Stimulated activated CD8-positive, alpha-beta memory T cell treated with anti-CD3 and anti-CD28 coated beads, Interleukin-12 subunit alpha, Interleukin-12 subunit beta, amount 100 ng/mL, for 1 hour (primary cell): ENCODE data around the gene EFCAB14.
"Not testable (repeated sequence)": the region's sequence is repeated elsewhere in the genome, so short reads cannot be mapped to it uniquely, and the experiment has no call there.

Experiments used
- DNase-seq: peaks from one replicate; pipeline ENCODE4 v3.0.0-alpha.2; 2020; ENCODE audit warnings: low read depth

EFCAB14 gene

DNA sequence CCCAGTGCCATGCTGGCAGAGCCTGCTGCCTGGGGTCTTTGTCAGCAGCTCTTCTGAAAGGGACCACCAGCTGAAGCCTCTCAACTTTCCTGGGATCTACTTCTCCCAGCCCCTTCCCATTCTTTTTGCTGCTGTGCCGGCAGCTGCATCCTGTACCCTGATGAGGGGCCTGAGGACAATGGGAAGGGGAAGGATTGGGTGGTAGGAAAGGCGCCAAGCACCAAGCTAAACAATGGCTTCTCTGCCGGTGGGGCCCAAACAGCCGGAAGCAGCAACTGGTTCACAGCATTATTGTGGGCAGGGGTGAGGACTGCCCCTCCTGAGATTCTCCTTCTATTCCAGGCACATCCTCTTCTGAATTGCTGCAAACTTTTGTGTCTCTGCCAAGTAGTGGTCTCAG, 5.0 kb upstream of the EFCAB14 start:
- DNase-seq = no peak

DNA sequence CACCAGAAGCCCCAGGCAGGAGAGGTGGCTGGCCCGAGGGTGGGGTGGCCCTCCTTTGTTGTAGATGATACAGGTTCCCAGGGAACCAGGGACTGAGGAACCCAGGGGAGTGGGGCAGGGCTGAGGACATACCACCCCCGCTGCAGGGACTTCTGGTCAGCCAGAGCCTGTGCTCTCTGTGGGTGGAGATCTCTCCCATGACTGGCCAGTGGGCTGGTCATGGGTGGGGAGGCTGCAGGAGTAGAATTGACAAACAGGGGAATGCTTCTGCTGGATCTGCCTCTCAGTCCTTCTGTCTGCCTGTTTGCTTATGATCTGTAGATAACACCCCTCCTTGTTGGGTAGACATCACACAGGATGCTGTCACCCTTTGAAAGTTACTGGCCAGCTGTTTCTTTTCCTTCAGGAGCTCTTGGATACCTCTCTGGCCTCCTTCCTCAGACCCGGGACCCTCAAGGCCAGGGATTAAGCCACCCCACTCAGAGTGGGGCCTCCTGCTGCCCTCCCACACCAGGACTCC, 2.8 kb upstream of the EFCAB14 start:
- DNase-seq = no peak

DNA sequence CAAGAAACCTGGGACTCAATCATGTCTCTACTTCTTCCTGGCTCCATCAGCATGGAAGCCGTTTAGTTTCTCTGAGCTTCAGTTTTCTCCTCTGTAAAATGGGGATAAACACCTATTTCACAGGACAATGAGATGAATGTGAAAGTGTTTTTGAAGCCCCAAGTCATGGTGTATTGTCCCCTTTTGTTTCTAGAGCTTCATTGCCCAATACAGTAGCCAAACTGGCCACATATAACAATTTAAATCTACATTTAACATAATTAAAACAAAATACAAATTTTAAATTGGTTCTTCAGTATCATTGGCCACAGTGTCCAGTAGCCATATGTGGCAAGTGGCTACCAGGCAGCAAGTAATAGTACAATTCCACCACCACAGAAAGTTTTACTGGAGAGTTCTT, 2.3 kb upstream of the EFCAB14 start:
- no peak for DNase-seq

DNA sequence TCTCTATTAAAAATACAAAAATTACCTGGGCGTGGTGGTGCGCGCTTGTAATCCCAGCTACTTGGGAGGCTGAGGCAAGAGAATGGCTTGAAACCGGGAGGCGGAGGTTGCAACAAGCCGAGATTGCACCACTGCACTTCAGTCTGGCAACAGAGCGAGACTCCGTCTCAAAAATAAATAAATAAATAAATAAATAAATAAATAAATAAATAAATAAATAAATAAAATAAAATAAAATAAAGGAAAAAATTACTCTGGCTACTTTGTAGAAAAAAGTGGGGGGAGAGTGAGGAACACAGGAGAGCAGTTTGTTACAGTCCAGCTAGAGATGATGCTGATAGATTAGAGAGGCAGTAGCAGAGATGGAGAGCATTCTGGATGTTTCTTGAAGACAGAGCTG, 1.4 kb upstream of the EFCAB14 start:
- DNase-seq = not testable (repeated sequence)

DNA sequence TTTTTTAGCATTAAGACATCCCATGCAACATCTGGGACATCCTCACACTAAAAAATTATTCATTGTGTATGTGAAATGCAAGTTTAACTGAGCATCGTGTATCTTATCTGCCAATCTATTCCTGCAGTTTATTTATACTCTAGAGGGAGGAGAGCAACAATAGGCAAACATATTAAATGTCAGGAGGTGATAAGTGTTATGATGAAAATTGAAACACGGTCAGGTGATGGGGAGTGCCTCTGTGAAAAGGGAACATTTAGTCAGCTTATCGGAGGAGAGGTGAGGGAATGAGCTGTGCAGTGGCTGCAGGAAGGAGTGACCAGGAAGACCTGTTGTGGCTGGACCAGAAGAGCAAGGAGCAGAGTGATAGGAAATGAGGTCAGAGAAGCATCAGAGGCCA, 775 bp upstream of the EFCAB14 start:
- DNase-seq = no peak

DNA sequence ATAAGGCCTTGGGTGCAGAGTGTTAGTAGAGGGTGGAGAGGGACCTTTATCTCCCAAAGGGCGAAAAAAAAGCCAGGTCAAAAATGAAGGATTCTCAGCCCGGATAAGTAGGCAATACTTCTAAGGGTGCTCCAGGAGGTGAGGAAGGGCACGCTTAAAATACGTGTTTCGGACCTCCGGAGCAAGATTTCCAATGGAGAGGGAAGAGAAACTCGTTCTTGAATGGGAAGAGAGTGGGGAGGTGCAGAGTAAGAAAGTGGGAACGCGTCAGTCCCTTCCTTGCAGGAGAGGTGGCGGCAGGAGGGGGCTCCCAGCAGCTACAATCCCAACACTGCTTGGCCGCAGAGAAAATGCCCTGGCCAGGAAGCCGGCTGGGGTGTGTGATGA, 581 bp downstream of the EFCAB14 start:
- no peak for DNase-seq

DNA sequence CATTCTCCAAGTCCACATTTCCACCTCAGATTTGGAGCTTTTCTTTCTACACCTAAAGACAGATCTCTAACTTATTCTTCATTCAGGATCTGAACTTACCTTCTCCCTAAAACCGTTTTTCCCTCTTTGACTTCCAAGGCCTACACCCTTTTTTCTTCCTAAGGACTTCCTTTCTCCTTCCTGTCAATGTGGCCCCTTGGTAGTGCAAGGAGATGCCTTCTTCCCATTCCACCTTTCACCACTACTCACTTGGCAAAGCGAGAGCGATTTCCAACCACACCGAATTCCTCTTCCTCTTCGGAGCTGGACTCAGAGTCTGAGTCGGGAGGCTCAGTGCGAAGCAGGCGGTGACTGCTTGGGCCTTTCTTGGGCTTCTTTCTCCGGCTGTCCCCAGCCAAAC, 1.3 kb downstream of the EFCAB14 start:
- no peak for DNase-seq

DNA sequence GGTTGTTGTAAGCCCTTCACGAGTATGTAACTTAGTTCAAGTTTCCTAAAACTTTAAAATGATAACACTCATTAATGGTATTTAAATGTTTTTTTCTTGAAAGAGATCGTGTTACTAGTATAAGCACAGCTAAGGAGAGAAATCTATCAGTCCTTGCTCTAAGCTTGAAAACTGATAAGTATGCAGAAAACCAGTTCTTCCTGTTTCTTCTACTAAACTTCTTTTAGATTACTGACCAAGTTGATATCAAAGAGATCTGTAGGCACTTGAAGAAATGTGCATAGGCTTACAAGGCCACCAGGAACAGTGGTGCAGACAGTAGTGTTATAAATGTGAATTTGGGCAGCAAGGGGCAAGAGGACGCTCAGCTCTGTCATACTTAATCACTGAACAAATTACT, 3.9 kb downstream of the EFCAB14 start:
- no peak for DNase-seq

DNA sequence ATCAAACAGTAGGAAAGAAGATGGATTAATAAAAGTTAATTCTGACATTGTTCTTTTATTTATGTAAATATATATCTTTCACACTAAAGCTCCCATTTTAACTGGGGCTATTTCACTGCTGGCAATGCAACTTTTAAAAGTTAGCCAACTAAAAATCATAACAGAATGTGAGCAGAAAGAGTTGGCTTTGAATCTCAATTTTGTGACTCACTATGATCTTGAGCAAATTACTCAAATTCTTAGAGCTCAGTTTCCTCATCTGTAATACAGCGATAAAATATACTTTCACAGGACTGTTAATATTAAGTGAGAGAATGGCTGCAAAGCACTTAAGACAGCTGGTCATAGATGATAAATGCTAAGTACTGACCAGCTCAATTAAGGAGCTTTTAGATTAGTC, 10.8 kb downstream of the EFCAB14 start:
- DNase-seq = no peak

DNA sequence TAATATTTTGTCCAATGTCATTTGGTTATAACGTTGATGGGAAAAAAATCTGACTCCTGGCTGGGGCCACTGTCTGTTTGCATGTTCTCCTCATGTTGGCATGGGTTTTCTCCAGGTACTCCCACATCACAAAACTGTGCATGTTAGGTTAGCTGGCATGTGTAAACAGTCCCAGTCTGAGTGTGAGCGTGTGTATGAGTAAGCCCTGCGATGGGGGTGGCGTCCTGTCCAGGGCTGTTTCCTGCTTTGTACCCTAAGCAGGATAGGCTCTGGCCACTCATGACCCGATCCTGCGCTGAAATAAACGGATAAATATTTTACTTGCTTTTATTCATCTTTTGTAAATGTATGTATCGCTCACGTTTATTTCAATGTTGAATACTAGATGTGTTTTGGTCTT, 13.5 kb downstream of the EFCAB14 start:
- no peak for DNase-seq

DNA sequence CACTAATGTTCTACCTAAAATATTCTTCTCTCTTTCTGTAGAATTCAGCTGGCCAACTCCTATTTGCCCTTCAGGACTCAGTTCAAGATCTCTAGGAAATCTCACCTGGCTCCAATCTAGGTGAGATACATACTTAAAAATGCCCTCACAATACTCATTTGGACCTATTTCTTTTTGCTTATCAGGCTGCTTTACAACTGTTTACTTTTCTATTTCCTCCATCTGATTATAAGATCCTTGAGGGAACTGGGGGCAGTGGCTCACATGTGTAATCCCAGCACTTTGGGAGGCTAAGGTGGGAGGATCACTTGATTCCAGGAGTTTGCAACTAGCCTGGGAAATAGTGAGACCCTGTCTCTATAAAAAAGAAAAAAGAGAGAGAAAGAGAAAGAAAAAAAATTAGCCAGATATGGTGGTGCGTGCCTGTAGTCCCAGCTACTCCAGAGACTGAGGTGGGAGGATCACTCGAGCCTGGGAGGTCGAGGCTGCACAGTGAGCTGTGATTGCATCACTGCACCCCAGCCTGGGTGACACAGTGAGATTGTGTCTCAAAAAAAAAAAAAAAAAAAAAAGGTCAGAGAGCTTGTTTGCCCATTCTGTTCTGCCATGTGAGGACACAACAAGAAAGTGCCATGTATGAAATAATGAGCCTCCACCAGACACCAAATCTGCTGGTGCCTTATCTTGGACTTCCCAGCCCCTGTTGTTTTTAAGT, 14.8 kb downstream of the EFCAB14 start:
- no peak for DNase-seq

DNA sequence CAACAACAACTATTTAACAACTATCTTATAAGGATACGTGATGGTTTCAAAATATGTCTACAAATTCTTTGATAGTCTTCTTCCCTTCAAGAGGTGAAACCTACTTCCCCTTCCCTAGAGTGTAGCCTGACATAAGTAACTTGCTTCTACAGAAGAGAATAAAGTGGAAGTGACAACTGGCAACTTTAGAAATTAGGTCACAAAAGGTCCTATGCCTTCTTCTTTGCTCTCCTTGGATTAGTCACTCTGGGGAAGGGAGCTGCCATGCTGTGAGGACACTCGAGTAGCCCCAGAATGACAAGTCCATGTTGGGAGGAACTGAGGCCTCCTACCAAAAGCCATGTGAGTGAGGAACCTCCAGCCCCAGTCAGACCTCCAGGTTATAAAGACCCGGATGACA, 19.2 kb downstream of the EFCAB14 start:
- DNase-seq = no peak

DNA sequence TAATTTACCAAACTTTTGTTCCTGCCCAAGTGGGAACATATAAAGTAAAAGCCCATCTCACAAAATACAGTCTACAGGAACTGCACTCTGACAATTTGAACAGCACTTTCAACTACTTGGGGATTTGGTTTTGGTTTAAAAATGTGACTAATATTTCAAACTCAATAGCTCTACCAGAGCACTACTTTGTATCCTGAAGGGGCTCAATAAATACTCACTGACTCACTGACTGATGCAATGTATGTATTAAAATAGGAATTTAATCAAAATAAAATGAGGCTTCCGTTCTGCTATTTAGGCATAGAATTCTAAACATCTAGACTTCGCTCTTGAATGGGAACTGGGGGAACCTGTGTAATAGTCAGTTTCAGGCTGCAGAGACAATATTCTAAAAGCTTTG, 21.9 kb downstream of the EFCAB14 start:
- DNase-seq = no peak

DNA sequence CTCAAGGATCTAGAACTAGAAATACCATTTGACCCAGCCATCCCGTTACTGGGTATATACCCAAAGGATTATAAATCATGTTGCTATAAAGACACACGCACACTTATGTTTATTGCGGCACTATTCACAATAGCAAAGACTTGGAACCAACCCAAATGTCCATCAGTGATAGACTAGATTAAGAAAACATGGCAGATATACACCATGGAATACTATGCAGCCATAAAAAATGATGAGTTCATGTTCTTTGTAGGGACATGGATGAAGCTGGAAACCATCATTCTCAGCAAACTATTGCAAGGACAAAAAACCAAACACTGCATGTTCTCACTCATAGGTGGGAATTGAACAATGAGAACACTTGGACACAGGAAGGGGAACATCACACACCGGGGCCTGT, 24.2 kb downstream of the EFCAB14 start:
- DNase-seq = not testable (repeated sequence)

DNA sequence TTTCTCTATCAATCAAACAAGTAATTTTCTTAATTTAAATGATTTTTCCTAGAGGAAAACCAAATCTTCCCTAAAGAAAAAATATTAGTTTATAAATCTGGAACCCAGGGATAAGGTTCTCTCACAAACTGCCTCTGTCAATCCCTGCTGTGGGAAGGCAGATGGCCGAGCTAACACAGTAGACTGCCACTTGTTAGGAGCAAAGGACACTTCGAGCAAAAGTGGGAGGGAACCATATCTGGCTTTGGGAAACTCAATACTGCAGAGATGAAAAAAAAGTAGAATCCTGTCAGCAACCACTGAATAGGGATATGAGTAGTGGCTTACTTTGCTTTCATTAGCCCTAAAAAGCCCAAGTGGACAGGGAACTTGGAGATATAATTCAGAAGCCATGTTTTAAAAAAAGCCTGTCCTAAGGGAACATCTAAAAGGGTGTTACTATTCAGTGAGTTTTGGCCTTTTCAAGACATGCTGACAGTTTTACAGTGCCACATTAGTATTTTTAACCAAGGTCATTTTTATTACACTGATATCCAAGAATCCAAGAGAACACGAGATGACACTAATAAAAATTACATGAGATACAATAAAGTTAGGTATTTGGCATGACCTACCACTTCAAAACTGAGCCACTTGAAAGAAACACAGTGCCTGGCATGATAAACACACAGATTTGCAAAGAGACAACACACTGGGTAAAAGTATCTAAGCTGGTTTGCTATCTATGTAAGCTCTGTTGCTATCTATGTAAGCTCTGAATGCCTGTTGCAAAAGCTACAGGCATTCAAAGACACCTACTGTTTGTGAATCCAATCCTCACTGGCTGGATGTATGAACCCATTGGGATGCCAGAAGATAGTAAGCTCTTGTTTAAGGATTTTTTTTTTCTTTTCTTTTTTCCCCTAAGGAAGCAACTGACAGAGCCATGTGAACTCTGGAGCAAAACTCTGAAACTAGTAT, 25.8 kb downstream of the EFCAB14 start:
- DNase-seq = no peak

DNA sequence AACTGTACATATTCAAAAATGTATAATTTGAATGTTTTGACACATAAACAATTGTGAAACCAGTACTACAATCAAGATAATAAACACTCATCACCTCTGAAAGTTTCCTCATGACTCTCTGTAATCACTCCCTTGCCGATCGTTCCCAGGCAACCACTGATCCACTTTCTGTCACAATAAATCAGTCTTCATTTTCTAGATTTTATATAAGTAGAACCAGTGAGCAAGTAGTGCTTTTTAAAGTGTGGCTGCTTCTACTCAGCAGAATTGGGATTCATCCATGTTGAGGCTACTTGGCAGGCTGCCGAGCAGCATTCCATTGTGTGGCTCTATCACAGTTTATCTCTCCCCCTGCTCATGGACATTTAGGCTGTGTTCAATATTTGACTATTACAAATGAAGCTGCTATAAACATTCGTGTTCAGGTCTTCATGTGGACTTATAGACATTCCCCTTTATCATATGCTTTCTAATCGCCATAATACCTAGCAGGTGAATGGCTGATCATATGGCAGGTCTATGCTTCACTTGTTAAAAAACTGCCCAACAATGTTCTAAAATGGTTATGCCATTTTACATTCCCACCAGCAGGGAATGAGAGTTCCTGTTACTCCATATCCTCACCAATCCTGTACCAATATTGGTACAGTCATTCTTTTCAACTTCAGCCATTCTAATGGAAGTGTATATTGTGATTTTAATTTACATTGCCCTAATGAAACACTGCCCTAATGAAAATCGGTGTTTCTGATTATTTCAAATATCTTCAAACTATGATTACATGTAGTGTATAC, 26.7 kb downstream of the EFCAB14 start:
- no peak for DNase-seq

DNA sequence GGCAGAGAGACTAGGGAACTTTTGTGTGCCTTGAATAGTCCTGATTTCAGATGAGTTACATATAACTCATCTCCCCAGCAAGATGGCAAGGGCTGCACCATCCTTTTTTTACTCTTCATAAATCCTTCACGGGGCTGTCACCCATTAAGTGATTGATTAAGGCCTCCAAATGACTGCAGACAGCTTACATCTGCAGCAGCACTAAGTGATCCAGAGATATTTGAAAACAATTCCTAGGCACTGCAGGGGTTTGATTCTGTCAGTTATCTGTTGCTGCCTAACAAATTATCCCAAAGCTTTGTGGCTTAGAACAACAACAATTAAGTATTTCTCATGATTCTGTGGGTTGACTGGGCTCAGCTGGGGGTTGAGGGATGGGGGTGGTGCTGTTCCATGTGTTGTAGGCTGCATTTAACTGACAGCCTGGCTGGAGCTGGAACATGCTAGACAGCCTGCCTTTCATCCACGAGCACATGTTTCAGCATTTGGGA, 27.9 kb downstream of the EFCAB14 start:
- DNase-seq = no peak

DNA sequence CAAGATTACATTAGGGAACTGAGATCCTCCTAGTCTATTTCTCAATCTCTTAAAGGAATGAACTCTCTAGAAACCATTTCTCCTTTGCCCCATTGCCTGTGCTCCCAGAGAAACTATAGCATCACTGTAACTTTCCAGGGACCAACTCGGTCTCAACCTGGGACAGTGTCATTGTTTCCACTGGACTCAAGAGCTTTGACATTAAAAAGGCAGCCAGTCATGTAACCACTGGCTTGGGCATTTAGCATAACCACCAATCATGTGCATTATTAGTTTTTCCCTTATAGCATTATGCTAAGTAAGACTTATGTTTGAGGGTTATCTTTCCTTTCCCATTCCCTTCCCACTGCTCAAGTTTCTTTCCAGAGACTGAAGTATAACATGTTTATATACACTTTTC, 29.0 kb downstream of the EFCAB14 start:
- DNase-seq = no peak

DNA sequence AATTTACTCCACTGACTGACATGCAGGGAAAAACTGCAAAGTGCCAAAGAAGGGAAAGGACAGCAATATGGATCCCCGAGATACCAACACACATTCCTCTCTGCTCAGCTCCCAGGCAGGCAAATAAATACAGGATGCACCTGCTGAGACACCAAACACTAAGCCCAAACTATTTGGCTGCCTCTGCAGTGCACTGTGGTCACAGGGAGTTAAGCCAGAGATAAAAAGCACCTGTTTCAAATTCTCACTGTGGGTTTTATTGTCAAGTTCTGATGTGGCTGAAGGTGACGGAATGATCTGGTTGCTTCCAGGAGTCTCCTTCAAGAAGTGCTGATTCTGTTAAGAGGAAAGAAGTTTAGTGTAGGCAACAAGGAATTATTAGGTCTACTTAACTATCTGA, 29.6 kb downstream of the EFCAB14 start:
- no peak for DNase-seq

DNA sequence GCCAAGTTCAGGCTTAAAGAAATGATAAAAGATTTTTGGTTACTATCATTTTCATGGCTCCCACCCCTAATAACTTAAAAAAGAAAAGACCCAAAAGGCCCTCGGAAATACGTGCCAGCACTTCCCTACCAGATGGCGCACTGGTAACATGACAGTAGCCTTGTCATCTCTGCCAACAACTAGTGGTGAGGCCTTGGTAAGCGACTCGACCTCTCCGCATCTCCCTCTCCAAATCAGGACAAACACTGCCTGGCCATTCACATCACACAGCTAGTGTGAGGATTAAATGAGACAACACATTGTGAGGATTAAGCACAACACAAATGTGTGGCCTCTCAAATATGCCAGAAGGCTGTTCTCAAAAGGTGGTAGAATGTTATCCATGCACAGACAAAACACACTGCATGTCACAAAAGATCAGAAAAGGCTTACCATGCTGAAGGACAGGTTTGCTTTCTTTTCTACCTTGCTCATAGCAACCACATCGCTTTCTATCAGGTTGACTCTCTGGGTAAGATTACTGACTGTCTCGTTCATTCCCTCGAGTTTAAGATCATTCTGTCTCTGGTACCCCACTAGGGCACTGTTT, 30.9 kb downstream of the EFCAB14 start:
- DNase-seq = no peak

DNA sequence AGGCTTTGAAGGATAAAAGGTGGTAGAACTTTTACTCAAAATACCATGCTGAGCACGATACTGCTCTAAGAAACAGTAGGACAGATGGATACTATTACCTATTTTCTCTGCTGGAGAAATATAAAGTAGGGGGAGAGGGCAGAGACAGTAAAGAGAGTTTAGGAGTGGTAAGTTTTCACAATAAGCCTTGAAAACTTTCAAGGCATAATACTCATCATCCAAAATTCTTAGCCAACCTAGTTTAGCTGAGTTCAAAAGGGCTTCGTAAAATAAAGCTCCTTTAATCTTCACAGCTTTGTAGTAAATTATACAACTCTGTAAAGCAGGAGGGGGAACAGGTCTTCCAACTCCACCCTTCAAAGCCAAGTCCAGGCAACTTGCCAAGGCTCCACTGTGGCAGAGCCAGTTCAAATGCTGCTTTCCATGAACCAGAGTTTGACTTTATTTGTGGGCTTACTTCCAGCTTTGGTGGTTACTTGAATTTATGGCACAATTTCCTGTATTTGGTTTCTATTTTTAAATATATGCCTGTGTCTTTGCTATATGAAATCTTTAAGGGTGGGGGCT, 31.7 kb downstream of the EFCAB14 start:
- DNase-seq = no peak

DNA sequence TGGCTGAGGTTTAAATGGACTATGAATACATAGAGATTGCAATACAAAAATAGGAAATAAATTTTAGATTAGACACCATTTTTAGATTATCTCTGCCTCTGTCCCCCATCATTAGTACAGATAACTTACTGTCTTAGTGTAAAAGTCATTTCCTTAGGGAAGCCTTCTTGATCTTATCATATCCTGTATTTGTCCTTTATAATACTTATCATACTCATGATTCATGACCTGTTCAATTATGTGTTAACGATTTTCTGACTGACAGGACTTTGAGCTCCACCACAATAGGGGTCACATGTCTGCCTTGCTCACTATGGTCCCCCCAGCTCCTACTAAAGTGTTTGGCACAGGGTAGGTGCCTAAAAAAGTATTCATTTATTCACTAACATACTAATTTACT, 32.7 kb downstream of the EFCAB14 start:
- no peak for DNase-seq
